Ovary (tissue), 9 donors: ENCODE data around the gene THEM4. TPM values are rescaled to one million over a fixed set of nuclear protein-coding genes. Genes with fewer than 3 reads are reported as not detected.
A peak's percentile ranks its signal among the peaks of the same experiment; 100 is the strongest.

Experiments
- DNase-seq, 5 donors: peaks; one replicate each; pipeline ENCODE4 v3.0.0-alpha.2; 2019 to 2020
- H3K27ac ChIP-seq, 2 donors: fragments of 200-600 bp; one replicate each; pipeline versions ENCODE4 v1.5.1 to v1.8.0; 2019 to 2022
- H3K27me3 ChIP-seq: fragments of 200-600 bp; one replicate; pipeline ENCODE4 v1.8.0; 2022
- H3K36me3 ChIP-seq: fragments of 200-600 bp; sonication (generic); one replicate; pipeline ENCODE4 v1.5.1; 2019
- H3K4me1 ChIP-seq: one replicate; pipeline ENCODE4 v1.8.1; 2013; ENCODE audit warnings: mild to moderate bottlenecking, moderate library complexity; ENCODE audit not compliant: insufficient read depth
- H3K4me3 ChIP-seq: fragments of 200-600 bp; sonication (generic); one replicate; pipeline ENCODE4 v1.5.1; 2017
- H3K9me3 ChIP-seq, 2 donors: fragments of 200-600 bp in 1 of 2; sonication (generic) in 1 of 2; one replicate each; pipeline versions ENCODE4 v1.5.1 to v1.8.1; 2013 to 2019; ENCODE audit warnings: mild to moderate bottlenecking in 1 of 2, moderate library complexity in 1 of 2
- CTCF ChIP-seq, 3 donors: fragments of 450-650 bp in 2 of 3; fragments of 200-600 bp in 1 of 3; IDR thresholded peaks; one replicate each; pipeline versions ENCODE4 v1.5.1 to v1.8.0; 2016 to 2022; ENCODE audit warnings: antibody characterized with exemption in 3 of 3, mild to moderate bottlenecking in 1 of 3
- EP300 ChIP-seq: sonication (generic); formaldehyde crosslinking; IDR thresholded peaks from one replicate; pipeline ENCODE4 v1.6.1; 2017; ENCODE audit warnings: antibody characterized with exemption
- POLR2A ChIP-seq: fragments of 450-650 bp; IDR thresholded peaks from one replicate; pipeline ENCODE4 v1.6.1; 2017; ENCODE audit warnings: antibody characterized with exemption, mild to moderate bottlenecking, moderate library complexity
- WGBS, 3 donors: extraction: QIAGEN DNeasy Blood & Tissue Kit in 1 of 3; methylation state at CpG; one replicate each; pipeline versions ENCODE4 v1.1.5 to v1.1.7; 2013 to 2017; 5-methylcytosine and 5-hydroxymethylcytosine counted together
- intact Hi-C, 4 donors: fragments of 100-400 bp; cut with DNase I; formaldehyde crosslinking; loops; one replicate each; pipeline versions ENCODE4 v1.11.0 to v1.15.1; 2022 to 2023
- polyA plus RNA-seq, 2 donors: library from polyadenylated mRNA; stranded (reverse); fragments of 200-250 nt in 1 of 2; fragments of 350-450 nt in 1 of 2; fragmentation: Illumina TruSeq in 1 of 2; extraction: RNeasy Lipid Tissue Mini Kit (QIAGEN cat#74804) in 1 of 2; gene quantifications; one replicate each; pipeline ENCODE4 v1.2.3, GENCODE V29; 2013 to 2014
- total RNA-seq, 7 donors: library from RNA; depleted of rRNA in 2 of 7; stranded (reverse); fragments of >200 nt in 2 of 7; fragmentation: NEBNext Ultra II Directional in 3 of 7; extraction: Animal tissue kit (Norgen Biotek cat#: 25700) in 3 of 7; gene quantifications; one replicate each; pipeline versions ENCODE4 v1.1.0 to v1.2.4, GENCODE V29; 2016 to 2023
- donor health status: DM: no; HTN: no; CAD: no; lungs with moderate emphysema.
- donor health status: DM: no; HTN: no; CAD: no.
- donor health status: Bipolar disorder and iron deficiency.
- donor health status: DM: yes; HTN: yes; CAD: no.
- donor health status: DM: no; HTN: no; CAD: no.
- donor health status: DM: yes; HTN: yes; CAD: no.

The THEM4 gene
- total and polyA plus RNA-seq, 9 donors, result 10.4 to 21.8 (median 14.4) TPM

- Histone ChIP-seq H3K27me3 (no peaks in the 10 kb centered on the region), H3K27ac (peak overlapping the region in 1 of 2 donors; percentile 63), H3K4me1 (peaks cover 16% of the 10 kb centered on the region), H3K9me3 (no peaks in the 10 kb centered on the region), H3K36me3 (no peaks in the 10 kb centered on the region), H3K4me3 (no peak overlapping the region)
- no peak for DNase-seq
- 91 to 96% (median 95%) methylated on average over 1 of the region's 1 CpG for WGBS, 3 donors
- TF ChIP-seq CTCF (IDR thresholded peaks at IDR 0.05), result no peak
- no peak for TF ChIP-seq POLR2A
- no peak for TF ChIP-seq EP300
- intact Hi-C loops, result no loop called here
Observed at GRCh38 chr1:151943591-151943990, 34.3 kb upstream of the THEM4 start.

DNA sequence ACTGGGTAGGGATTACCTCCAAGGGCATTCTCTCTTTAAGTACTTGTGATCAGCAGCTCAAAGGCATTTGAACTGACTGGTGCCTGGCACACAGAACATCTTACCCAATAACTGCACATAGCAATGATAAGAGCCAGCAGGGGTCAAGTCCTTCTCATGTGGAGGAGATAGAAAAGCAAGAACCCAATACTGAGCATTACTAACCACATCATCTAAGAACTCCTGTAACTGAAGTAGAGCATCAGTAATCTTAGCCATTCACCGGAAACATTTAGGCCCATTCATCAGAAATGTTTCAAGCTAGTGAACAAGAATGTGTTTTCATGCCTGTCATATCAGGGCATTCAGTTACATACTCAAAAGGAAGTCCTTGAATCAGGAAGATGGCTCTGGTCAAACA, 33.6 kb upstream of the THEM4 start:
- TF ChIP-seq CTCF (IDR thresholded peaks at IDR 0.05) (no peak), POLR2A (no peak), EP300 (no peak)
- DNase-seq, result no peak
- Histone ChIP-seq H3K36me3 (no peaks in the 10 kb centered on the region), H3K27me3 (no peaks in the 10 kb centered on the region), H3K9me3 (no peaks in the 10 kb centered on the region), H3K4me3 (no peak overlapping the region), H3K4me1 (peaks cover 16% of the 10 kb centered on the region), H3K27ac (peak overlapping the region in 1 of 2 donors; percentile 63)
- intact Hi-C loops, result no loop called here
- 42 to 85% (median 64%) methylated on average over 1 of the region's 1 CpG for WGBS, 3 donors

GRCh38 chr1:151940541-151940940, 31.2 kb upstream of the THEM4 start:
- intact Hi-C loops, result no loop called here
- Histone ChIP-seq H3K36me3 (no peaks in the 10 kb centered on the region), H3K4me3 (no peak overlapping the region), H3K27ac (peak overlapping the region in 1 of 2 donors; percentile 35), H3K27me3 (no peaks in the 10 kb centered on the region), H3K4me1 (peaks cover 15% of the 10 kb centered on the region), H3K9me3 (no peaks in the 10 kb centered on the region)
- 25 to 47% (median 26%) methylated on average over 1 of the region's 1 CpG for WGBS, 3 donors
- no peak for DNase-seq
- TF ChIP-seq CTCF (IDR thresholded peaks at IDR 0.05) (no peak), EP300 (no peak), POLR2A (no peak)

GRCh38 chr1:151939779-151940178, 30.5 kb upstream of the THEM4 start:
- Histone ChIP-seq H3K9me3 (no peaks in the 10 kb centered on the region), H3K4me3 (no peak overlapping the region), H3K27ac (peak overlapping the region in 1 of 2 donors; percentile 35), H3K27me3 (no peaks in the 10 kb centered on the region), H3K4me1 (peaks cover 15% of the 10 kb centered on the region), H3K36me3 (no peaks in the 10 kb centered on the region)
- intact Hi-C loops, result loop anchor here in 2 of 4 donors (5.0 kb wide), 1 partner anchor 53 kb away; the partner anchor contains the start of gene S100A10 (in 2 of the 2)
- DNase-seq, result no peak
- TF ChIP-seq POLR2A (no peak), EP300 (no peak), CTCF (IDR thresholded peaks at IDR 0.05) (no peak)
- 51 to 81% (median 53%) methylated on average over 1 of the region's 1 CpG for WGBS, 3 donors
